Esophagus squamous epithelium (tissue), 5 donors: Measurements from ENCODE around the gene TSKU. TPM values are rescaled to one million over a fixed set of nuclear protein-coding genes. Genes with fewer than 3 reads are reported as not detected.

Experiments
- DNase-seq: peaks from one replicate; lab custom pipeline; 2025; lab: John Stamatoyannopoulos, UW
- H3K27ac ChIP-seq, 4 donors: fragments of 200-600 bp; sonication (generic); one replicate each; pipeline ENCODE4 v1.5.1; 2016 to 2019; ENCODE audit warnings: mild to moderate bottlenecking in 1 of 4
- H3K27me3 ChIP-seq, 4 donors: fragments of 200-600 bp; sonication (generic); 1 replicate in 3 of 4; 2 replicates in 1 of 4; pipeline versions ENCODE4 v1.5.1 to v1.6.0; 2017 to 2021; ENCODE audit warnings: antibody characterized with exemption in 1 of 4
- H3K36me3 ChIP-seq, 3 donors: fragments of 200-600 bp; sonication (generic); one replicate each; pipeline ENCODE4 v1.5.1; 2016 to 2019
- H3K4me1 ChIP-seq, 3 donors: fragments of 200-600 bp; sonication (generic); one replicate each; pipeline ENCODE4 v1.5.1; 2017 to 2019
- H3K4me3 ChIP-seq, 4 donors: fragments of 200-600 bp; sonication (generic); 1 replicate in 3 of 4; 2 replicates in 1 of 4; pipeline ENCODE4 v1.5.1; 2016 to 2019; ENCODE audit warnings: mild to moderate bottlenecking in 2 of 4, moderate library complexity in 1 of 4
- H3K9me3 ChIP-seq, 3 donors: fragments of 200-600 bp; sonication (generic); one replicate each; pipeline ENCODE4 v1.5.1; 2016 to 2019
- POLR2A ChIP-seq, 4 donors: fragments of 450-650 bp; IDR thresholded peaks; one replicate each; pipeline ENCODE4 v1.6.1; 2017; ENCODE audit warnings: antibody characterized with exemption in 4 of 4, mild to moderate bottlenecking in 4 of 4, moderate library complexity in 3 of 4
- WGBS, 2 donors: methylation state at CpG; one replicate each; pipeline ENCODE4 v1.1.5; 2018; 5-methylcytosine and 5-hydroxymethylcytosine counted together
- intact Hi-C: fragments of 100-400 bp; cut with DNase I; formaldehyde crosslinking; loops from one replicate; pipeline ENCODE4 v1.15.0; 2022
- total RNA-seq, 4 donors: library from RNA; depleted of rRNA; stranded (reverse); fragments of >200 nt; gene quantifications; one replicate each; pipeline ENCODE4 v1.1.0, GENCODE V29; 2016
- TF ChIP-seq, protein P1 (sequence below), 6 experiments: fragments of 450-650 bp in 4 of 6; fragments of 200-600 bp in 2 of 6; sonication (generic) in 2 of 6; IDR thresholded peaks; one replicate each; pipeline ENCODE4 v1.5.1; 2016 to 2019; ENCODE audit warnings: antibody characterized with exemption in 6 of 6, mild to moderate bottlenecking in 4 of 6, moderate library complexity in 4 of 6
- donor health status: DM: yes; HTN: yes; CAD: no.

The TSKU gene
- total RNA-seq, 4 donors from 2014 or later, result 51.4 to 95.9 (median 88.4) TPM

DNA sequence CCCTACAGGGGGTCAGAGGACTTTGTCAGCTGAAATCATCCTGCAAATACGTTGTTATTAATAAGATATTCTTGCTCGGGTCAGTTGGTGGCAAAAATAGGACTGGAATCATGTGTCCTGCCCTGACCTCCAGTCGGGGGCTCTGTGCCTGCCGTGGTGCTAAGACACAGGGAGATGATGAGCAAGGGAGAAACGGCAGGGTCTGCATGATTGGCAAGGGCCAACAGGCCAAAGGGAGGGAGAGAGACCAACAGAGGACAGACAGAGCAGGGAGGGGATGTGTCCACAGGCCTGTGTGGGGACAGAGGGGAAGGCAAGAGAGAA, 10.4 kb upstream of the TSKU start:
- Histone ChIP-seq H3K36me3 (no peaks in the 10 kb centered on the region), H3K4me1 (peaks cover 53 to 75% (median 53%) of the 10 kb centered on the region in 3 donors), H3K9me3 (peaks cover 0 to 21% (median 9%) of the 10 kb centered on the region in 3 donors), H3K27me3 (no peaks in the 10 kb centered on the region), H3K4me3 (no peak overlapping the region), H3K27ac (peak overlapping the region; percentile 57 to 86 (median 84))
- TF ChIP-seq, protein P1, sequence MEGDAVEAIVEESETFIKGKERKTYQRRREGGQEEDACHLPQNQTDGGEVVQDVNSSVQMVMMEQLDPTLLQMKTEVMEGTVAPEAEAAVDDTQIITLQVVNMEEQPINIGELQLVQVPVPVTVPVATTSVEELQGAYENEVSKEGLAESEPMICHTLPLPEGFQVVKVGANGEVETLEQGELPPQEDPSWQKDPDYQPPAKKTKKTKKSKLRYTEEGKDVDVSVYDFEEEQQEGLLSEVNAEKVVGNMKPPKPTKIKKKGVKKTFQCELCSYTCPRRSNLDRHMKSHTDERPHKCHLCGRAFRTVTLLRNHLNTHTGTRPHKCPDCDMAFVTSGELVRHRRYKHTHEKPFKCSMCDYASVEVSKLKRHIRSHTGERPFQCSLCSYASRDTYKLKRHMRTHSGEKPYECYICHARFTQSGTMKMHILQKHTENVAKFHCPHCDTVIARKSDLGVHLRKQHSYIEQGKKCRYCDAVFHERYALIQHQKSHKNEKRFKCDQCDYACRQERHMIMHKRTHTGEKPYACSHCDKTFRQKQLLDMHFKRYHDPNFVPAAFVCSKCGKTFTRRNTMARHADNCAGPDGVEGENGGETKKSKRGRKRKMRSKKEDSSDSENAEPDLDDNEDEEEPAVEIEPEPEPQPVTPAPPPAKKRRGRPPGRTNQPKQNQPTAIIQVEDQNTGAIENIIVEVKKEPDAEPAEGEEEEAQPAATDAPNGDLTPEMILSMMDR (IDR thresholded peaks at IDR 0.05), result no peak
- intact Hi-C loops, result no loop called here
- WGBS, 2 donors, result 66 to 72% methylated on average over 5 of the region's 5 CpGs
- DNase-seq, result no peak

DNA sequence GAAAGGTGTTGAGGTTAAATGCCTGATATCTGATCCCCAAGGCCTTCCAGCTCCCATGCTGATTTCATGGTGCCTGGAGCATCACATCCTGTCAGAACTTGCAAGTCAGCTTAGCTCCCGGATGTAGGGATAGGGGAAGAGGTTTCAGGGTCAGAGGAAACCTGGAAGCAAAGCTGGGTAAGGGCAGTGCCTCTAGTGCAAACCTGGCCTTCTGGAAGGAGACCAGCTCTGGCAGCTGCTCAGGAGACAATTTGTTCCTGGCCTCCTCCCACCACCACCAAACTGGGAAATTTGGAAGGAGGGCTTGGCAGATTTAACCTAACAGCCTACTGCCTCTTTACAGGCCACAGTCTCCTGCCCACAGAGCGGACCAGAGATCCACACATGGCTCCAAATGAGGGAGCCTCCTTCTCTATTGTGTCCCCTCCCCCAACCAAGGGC, 9.2 kb upstream of the TSKU start:
- Histone ChIP-seq H3K4me3 (no peak overlapping the region), H3K4me1 (peaks cover 41 to 63% (median 41%) of the 10 kb centered on the region in 3 donors)

GRCh38 chr11:76776472-76776871, 6.7 kb upstream of the TSKU start:
- H3K9me3 ChIP-seq, result peaks cover 0 to 21% (median 9%) of the 10 kb centered on the region in 3 donors
- DNase-seq, result no peak
- intact Hi-C loops, result no loop called here
- TF ChIP-seq, protein P1 (IDR thresholded peaks at IDR 0.05), result no peak
- TF ChIP-seq POLR2A (IDR thresholded peaks at IDR 0.05), result no peak
- no peak overlapping the region for H3K27ac ChIP-seq
- H3K27me3 ChIP-seq, result no peaks in the 10 kb centered on the region
- peaks cover 26 to 53% (median 26%) of the 10 kb centered on the region in 3 donors for H3K4me1 ChIP-seq
- no peak overlapping the region for H3K4me3 ChIP-seq
- no peaks in the 10 kb centered on the region for H3K36me3 ChIP-seq
- 84 to 90% methylated on average over 3 of the region's 3 CpGs for WGBS, 2 donors

More for the DNA sequence above, 9.2 kb upstream of the TSKU start:
- intact Hi-C loops, result no loop called here
- no peak for DNase-seq
- H3K27me3 ChIP-seq, result no peaks in the 10 kb centered on the region
- 29 to 39% methylated on average over 1 to 2 of the region's 2 CpGs for WGBS, 2 donors
- peaks cover 0 to 21% (median 9%) of the 10 kb centered on the region in 3 donors for H3K9me3 ChIP-seq
- H3K27ac ChIP-seq, result peak overlapping the region; percentile 57 to 86 (median 84)
- no peaks in the 10 kb centered on the region for H3K36me3 ChIP-seq
- no peak for TF ChIP-seq POLR2A (IDR thresholded peaks at IDR 0.05)
- TF ChIP-seq, protein P1 (IDR thresholded peaks at IDR 0.05), result no peak

GRCh38 chr11:76777305-76777704, 5.9 kb upstream of the TSKU start:
- Histone ChIP-seq H3K4me3 (no peak overlapping the region), H3K27me3 (no peaks in the 10 kb centered on the region), H3K4me1 (peaks cover 29 to 53% (median 30%) of the 10 kb centered on the region in 3 donors), H3K27ac (no peak overlapping the region), H3K9me3 (peaks cover 0 to 21% (median 9%) of the 10 kb centered on the region in 3 donors), H3K36me3 (no peaks in the 10 kb centered on the region)
- DNase-seq, result no peak
- intact Hi-C loops, result no loop called here
- TF ChIP-seq POLR2A (IDR thresholded peaks at IDR 0.05), result no peak
- TF ChIP-seq, protein P1 (IDR thresholded peaks at IDR 0.05), result no peak

DNA sequence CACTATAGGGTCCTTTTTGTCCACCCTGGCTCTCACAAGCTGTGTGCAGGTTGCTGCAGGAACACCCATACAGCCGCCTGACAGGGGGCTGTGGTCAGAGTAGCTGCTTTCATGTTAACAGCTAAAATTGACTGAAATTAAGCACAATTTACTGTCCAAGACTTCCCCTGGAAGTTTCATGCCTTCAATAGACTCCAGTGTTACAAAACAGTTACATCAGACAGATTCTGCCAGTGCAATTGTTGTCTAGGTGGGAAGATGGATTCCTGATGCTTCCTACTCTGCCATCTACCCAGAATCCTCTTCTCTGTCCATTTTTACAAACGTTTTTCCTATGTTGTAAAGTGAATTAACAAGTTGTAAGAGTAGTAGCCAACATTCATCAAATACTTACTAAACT, 5.3 kb upstream of the TSKU start:
- no peak for TF ChIP-seq POLR2A (IDR thresholded peaks at IDR 0.05)
- TF ChIP-seq, protein P1 (IDR thresholded peaks at IDR 0.05), result no peak
- Histone ChIP-seq H3K36me3 (no peaks in the 10 kb centered on the region), H3K27me3 (no peaks in the 10 kb centered on the region), H3K9me3 (peaks cover 0 to 21% (median 9%) of the 10 kb centered on the region in 3 donors), H3K27ac (no peak overlapping the region), H3K4me3 (no peak overlapping the region), H3K4me1 (peaks cover 26 to 53% (median 26%) of the 10 kb centered on the region in 3 donors)
- no peak for DNase-seq
- WGBS, 2 donors, result 46 to 58% methylated on average over 2 of the region's 2 CpGs
- intact Hi-C loops, result no loop called here
